ENCODE measurements around the gene MAGI2. TPM values are rescaled to one million over a fixed set of nuclear protein-coding genes. Genes with fewer than 3 reads are reported as not detected.
A peak's percentile ranks its signal among the peaks of the same experiment; 100 is the strongest.

MAGI2 gene
- total RNA-seq, 1 donor from 2014 or later, result 13.3 TPM

GRCh38 chr7:78734626-78735025 is 718.8 kb downstream of the MAGI2 start:
- Mint-ChIP-seq H3K4me1 (ENCODE audit: unreplicated experiment) (peaks cover 5% of the 10 kb centered on the region), H3K27ac (no peak overlapping the region), H3K27me3 (no peaks in the 10 kb centered on the region), H3K36me3 (no peaks in the 10 kb centered on the region), H3K9me3 (peaks cover 4% of the 10 kb centered on the region), H3K4me3 (no peak overlapping the region)
- no peak for DNase-seq (ENCODE audit: extremely low spot score, unreplicated experiment)
- TF ChIP-seq CTCF (conservative IDR thresholded peaks at IDR 0.05), result no peak

GRCh38 chr7:78720066-78720465 is 733.4 kb downstream of the MAGI2 start:
- Mint-ChIP-seq H3K9me3 (peaks cover 6% of the 10 kb centered on the region), H3K4me1 (ENCODE audit: unreplicated experiment) (peaks cover under 1% of the 10 kb centered on the region), H3K27me3 (no peaks in the 10 kb centered on the region), H3K36me3 (no peaks in the 10 kb centered on the region), H3K27ac (no peak overlapping the region), H3K4me3 (no peak overlapping the region)
- TF ChIP-seq CTCF (conservative IDR thresholded peaks at IDR 0.05), result no peak
- DNase-seq (ENCODE audit: extremely low spot score, unreplicated experiment), result no peak

- H3K27ac Mint-ChIP-seq, result no peak overlapping the region
These were observed 735.3 kb downstream of the MAGI2 start for GRCh38 chr7:78718212-78718611.

GRCh38 chr7:78716876-78717275 is 736.6 kb downstream of the MAGI2 start:
- Mint-ChIP-seq H3K4me3 (peak overlapping the region; percentile 57), H3K36me3 (no peaks in the 10 kb centered on the region), H3K9me3 (no peaks in the 10 kb centered on the region), H3K27ac (peak overlapping the region; percentile 4), H3K4me1 (ENCODE audit: unreplicated experiment) (peaks cover 14% of the 10 kb centered on the region), H3K27me3 (no peaks in the 10 kb centered on the region)
- TF ChIP-seq CTCF (conservative IDR thresholded peaks at IDR 0.05), result no peak
- no peak for DNase-seq (ENCODE audit: extremely low spot score, unreplicated experiment)

More at GRCh38 chr7:78718212-78718611, 735.3 kb downstream of the MAGI2 start:
- H3K4me3 Mint-ChIP-seq, result no peak overlapping the region
- no peak for DNase-seq (ENCODE audit: extremely low spot score, unreplicated experiment)
- no peaks in the 10 kb centered on the region for H3K36me3 Mint-ChIP-seq
- H3K4me1 Mint-ChIP-seq (ENCODE audit: unreplicated experiment), result peaks cover 14% of the 10 kb centered on the region
- no peak for TF ChIP-seq CTCF (conservative IDR thresholded peaks at IDR 0.05)
- no peaks in the 10 kb centered on the region for H3K9me3 Mint-ChIP-seq
- H3K27me3 Mint-ChIP-seq, result no peaks in the 10 kb centered on the region

- H3K27me3 Mint-ChIP-seq, result no peaks in the 10 kb centered on the region
- H3K36me3 Mint-ChIP-seq, result no peaks in the 10 kb centered on the region
- DNase-seq (ENCODE audit: extremely low spot score, unreplicated experiment), result no peak
- TF ChIP-seq CTCF (conservative IDR thresholded peaks at IDR 0.05), result no peak
- H3K9me3 Mint-ChIP-seq, result no peaks in the 10 kb centered on the region
- H3K4me3 Mint-ChIP-seq, result no peak overlapping the region
- H3K4me1 Mint-ChIP-seq (ENCODE audit: unreplicated experiment), result peaks cover 14% of the 10 kb centered on the region
- H3K27ac Mint-ChIP-seq, result no peak overlapping the region
These were observed 739.1 kb downstream of the MAGI2 start for GRCh38 chr7:78714356-78714755.

- TF ChIP-seq CTCF (conservative IDR thresholded peaks at IDR 0.05), result no peak
- Mint-ChIP-seq H3K4me3 (no peak overlapping the region), H3K9me3 (no peaks in the 10 kb centered on the region), H3K36me3 (no peaks in the 10 kb centered on the region), H3K27me3 (no peaks in the 10 kb centered on the region), H3K4me1 (ENCODE audit: unreplicated experiment) (peaks cover 14% of the 10 kb centered on the region), H3K27ac (no peak overlapping the region)
- no peak for DNase-seq (ENCODE audit: extremely low spot score, unreplicated experiment)
These were observed 741.4 kb downstream of the MAGI2 start for GRCh38 chr7:78712111-78712510.
